ENCODE data around the gene DGKD.

The DGKD gene

DNA sequence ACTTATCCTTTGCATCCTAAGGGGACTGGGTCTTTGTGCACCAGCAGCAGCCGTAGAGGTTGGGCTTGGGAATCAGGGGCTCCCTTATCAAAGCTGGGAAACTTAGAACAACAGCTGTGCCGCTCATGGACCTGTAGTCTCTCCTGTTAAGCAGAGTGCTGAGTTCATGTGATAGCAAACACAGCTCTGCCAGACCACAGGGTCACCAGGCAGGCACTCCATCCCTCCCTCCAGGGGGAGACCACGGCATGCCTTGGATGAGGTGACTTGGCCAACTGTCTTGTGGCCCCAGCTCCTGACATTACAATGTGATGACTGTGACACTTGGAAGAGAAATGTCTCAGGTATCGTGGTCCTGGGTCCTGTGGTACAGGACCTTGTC, 60.0 kb downstream of the DGKD start:
- no peak for DNase-seq

GRCh38 chr2:233414777-233415570, 60.7 kb downstream of the DGKD start:
- DNase-seq = no peak

DNA sequence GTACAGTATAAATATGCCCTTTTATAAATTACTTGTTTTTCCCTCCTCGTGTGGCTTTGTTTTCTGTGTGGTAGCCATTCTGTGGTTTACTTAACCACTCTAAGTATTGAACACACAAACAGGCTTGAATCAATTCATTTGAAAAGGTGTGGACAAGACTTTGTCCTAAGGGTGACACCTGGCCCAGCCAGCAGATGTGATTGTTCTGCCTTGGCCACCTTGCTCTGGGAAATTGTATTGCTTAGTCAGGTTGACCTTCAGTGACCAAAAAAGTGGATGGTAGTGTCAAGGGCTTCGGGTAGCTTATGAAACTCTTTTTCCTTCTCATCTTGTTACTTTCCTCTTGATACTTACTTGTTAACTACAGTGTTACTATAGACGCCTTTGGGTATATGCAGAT, 61.9 kb downstream of the DGKD start:
- no peak for DNase-seq

DNA sequence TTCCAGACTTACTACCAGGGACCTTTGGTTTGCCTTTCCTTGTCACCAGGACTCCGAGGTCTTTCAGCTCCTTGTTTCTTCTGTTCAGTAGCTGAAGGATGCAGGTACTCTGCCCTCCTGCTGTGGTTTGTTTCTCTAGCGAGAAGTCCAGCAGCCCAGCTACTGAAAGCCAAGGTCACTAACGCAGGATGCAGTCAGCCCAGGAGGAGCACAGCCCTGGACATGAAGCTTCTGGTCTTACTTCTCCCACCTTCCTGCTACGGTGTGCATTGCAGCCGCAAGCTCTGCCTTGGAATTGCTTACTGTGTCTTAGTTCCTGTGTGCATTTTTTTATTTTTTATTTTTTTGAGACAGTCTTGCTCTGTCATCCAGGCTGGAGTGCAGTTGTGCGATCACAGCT, 62.4 kb downstream of the DGKD start:
- no peak for DNase-seq

DNA sequence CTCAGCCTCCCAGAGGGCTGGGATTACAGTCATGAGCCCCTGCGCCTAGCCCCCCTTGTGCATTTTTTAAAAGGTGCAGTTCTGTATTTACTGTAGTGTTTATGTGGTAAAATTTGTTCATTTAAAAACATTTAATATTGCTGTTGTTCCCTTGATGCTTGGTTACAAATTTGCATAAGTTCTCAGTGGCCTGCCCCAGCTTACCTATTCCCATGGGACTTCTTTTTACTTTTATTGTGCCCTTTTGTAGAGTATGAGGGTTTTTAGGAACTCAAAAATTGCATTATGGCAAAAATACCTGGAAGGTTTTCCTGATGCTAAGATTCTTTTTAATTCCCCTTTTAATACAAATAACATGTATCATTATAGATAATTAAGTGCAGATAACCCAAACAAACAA, 63.0 kb downstream of the DGKD start:
- DNase-seq = no peak

GRCh38 chr2:233418052-233418760, 63.9 kb downstream of the DGKD start:
- DNase-seq = no peak

DNA sequence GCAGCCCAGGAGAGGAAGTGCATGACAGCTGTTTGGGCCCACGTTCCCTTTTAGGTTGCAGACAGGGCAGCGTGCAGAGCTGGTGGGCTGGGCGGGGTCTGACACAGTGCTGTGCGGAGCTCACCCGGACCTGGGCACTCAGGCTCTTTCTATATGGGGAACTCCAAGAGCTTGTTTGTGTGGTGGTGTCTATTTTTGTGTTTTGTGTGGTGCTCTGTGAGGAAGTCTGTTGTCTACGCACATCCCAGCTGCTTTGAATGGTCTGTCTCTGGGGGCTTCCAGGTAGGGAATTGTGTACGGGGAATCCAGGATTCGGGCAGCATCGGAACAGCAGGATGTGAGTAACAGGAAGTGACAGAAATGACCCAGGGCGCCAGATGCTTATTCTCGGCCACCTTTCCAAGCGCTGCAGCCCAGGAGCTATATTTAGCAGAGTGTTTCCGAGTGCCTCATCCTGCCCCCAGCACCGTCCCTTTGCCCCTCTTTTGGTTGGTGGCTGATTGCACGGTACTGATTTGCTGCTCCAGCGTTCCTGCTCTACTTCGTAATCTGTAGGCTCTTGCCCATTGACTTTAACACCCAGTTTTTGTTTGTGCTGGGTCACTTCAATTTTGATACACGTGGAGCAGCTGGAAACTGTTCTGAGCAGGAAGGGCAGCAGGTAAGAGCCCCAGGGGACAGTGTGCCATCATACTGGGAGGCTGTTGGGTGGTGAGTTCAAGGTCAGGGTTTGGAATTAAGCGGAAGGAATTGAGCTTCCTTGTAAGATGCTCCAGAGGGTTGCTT, 64.7 kb downstream of the DGKD start:
- no peak for DNase-seq

- no peak for DNase-seq
Measured at GRCh38 chr2:233419602-233420391, 65.5 kb downstream of the DGKD start.

- no peak for DNase-seq
Measured at GRCh38 chr2:233421091-233421816, 67.0 kb downstream of the DGKD start.

GRCh38 chr2:233422050-233422639, 67.9 kb downstream of the DGKD start:
- no peak for DNase-seq

DNA sequence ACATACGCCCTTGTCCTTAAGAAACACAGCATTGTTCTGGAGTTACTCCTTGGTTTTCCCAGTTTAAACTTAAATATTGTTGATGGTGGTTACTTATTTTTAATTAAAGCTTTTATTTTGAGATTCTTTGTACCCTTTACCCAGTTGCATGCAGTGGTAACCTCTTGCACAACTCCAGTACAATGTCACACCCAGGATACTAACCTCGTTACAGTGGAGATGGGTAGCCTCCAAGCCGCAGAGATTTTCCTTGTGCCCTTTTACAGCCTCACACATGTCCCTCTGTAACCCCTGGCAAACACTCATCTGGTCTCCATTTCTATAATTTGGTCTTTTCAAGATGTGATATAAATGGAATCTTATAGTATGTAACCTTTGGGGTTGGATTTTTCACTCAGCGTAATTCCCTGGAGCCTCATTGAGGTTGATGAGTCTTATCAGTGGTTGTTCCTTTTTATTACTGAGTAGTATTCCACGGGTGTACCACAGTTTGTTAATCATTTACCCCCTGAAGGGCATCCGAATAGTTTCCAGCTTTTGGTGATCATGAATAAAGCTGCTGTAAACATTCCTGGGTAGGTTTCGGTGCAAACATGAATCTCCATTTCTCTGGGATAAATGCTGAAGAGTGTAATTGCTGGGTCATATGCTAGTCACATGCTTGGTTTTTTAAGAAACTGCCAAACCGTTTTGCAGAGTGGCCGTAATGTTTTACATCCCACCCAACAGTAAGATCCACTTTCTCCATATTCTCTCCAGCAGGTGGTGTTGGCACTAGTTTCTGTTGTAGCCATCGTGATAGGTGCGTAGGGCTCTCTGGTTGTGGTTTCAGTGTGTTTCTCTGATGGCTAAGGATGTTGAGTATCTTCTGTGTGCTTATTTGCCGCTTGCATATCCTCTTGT, 68.6 kb downstream of the DGKD start:
- no peak for DNase-seq

GRCh38 chr2:233423552-233423860, 69.2 kb downstream of the DGKD start:
- DNase-seq = no peak

DNA sequence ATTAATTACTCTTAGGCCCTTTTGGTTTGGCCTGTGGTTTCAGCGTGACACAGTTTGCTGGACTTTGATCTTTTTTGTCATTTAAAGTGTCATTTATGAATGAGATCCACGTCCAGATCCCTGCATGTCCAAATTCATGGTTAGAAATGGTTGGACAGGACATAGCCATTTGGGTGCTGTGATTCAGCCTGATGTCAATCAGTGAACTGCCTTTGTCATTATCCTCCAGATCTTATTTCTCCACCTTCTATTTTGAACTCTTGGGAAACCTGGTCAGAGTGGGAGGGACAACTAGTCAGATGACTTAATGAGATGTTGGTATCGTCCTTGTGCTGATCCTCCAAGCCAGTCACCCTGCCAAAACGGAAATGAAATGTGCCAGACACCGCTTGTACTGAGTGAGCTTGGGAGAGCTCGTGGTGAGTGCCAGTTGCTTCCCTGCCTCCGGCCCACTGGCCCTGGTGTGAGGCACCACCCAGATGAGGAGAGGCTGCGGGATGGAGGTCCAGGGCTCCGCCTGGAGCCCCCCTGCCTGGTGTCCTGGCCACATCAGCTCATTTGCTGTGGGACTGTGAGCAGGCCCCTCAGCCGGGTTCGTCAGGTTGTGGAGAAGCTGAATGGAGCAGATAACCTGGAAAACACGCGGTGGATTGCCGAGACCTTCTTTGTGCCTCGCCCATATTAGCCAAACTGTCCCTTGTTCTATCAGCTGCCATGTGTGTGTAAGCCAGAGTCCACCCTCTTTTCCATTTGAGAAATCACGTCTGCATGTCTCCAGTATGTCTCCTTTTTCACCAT, 70.1 kb downstream of the DGKD start:
- no peak for DNase-seq

- no peak for DNase-seq
Measured at GRCh38 chr2:233426619-233427342, 72.5 kb downstream of the DGKD start.

DNA sequence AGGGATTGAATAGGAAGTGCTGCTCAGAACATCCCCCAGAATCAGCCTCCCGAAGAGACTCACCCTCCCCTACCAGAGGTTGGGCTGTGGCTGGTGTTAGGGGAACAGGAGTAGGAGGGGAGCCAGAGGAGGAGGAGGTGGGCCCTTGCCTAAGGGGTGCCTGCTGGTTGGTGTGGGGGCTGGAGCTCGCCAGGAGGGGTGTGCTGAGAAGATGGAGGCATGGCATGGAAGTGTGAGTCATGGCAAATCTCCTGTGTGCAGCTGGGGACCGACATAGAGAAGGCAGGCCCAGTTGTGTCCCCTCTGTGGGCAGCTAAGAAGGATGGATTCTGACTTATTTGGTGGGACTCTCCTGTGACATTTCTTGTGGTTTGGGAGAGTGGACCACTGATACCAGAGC, 73.7 kb downstream of the DGKD start:
- DNase-seq = no peak

GRCh38 chr2:233428438-233428837, 74.1 kb downstream of the DGKD start:
- DNase-seq = no peak

DNA sequence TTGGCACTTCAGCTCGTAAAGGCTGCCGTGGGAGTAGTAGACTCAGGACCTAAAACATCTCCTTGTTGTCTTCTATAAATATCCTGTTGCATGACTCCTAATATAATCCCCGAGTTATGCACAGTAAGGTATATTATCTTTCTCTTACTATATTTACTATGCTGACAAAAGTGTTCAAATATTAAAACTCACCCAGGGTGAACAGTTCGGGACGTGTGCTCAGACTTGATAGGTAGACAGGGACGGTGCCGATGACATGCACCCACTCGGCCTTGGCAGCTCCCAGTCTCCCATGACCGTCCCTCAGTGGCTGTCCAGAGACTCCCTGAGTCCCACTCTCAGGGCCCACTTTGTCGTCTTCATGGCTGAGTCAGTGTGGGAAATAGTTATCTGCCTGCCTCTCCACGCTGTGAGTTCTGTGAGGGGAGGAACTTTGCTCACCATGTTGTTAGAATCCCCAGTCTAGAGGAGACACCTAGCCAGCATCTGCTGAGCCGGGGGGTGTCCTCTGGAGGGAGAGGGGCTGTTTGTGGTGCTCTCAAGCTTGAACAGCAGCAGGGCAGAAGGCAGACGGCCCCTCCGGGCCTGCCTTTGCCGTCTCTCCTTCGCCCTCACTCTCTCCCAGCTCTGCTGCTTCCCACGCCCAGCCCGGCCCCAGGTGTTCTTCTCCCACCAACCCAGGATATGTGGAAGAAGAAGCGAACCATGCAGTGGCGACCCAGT, 75.0 kb downstream of the DGKD start:
- no peak for DNase-seq

DNA sequence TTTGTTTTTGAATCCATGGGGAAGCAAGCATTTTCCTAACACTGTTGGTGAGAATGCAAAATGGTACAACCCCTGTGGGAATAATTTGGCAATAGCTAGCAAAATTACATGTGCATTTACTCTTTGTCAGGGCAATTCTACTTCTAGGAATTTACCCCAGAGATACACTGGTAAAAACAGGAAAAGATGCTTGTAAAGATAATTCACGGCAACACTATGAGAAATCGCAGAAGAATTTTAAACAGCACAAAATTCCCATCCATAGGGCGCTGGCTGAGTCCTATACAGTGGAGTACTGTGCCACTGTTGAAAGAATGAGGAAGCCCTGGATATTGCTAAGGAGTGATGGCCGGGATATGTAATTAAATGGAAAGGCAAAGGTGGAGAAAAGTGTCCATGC, 75.8 kb downstream of the DGKD start:
- no peak for DNase-seq

DNA sequence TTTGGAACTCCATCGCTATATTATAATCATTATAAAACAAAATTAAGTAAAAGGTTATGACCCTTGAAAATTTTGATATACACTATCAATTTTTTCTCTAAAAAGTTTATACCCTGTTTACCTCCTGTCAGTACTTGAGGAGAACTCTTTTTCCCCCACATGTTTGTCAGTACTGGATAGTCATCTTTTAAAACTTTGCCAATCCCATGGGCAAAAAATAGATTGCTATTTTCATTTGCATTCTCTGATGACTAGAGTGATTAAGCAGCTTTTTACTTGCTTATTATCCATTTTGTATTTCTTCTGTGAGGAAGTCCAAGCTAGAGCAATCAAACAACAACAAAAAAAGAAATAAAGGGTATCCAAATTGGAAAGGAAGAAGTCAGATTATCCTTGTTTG, 76.4 kb downstream of the DGKD start:
- no peak for DNase-seq
